DOHH2 (cell line): ENCODE results near the gene PABPC4L.

Experiments
- EZH2phosphoT487 ChIP-seq: fragments of 200-600 bp; sonication (generic); IDR thresholded peaks from 2 replicates; pipeline ENCODE4 v1.6.1; 2017; ENCODE audit warnings: borderline replicate concordance, mild to moderate bottlenecking, antibody characterized with exemption, low read length, moderate library complexity, mixed read lengths
- TF ChIP-seq, protein P1 (sequence below): fragments of 200-600 bp; sonication (generic); IDR thresholded peaks from one replicate; pipeline ENCODE4 v1.5.1; 2014; ENCODE audit warnings: antibody characterized with exemption, mild to moderate bottlenecking, low read depth, low read length; ENCODE audit not compliant: poor library complexity, severe bottlenecking

DNA sequence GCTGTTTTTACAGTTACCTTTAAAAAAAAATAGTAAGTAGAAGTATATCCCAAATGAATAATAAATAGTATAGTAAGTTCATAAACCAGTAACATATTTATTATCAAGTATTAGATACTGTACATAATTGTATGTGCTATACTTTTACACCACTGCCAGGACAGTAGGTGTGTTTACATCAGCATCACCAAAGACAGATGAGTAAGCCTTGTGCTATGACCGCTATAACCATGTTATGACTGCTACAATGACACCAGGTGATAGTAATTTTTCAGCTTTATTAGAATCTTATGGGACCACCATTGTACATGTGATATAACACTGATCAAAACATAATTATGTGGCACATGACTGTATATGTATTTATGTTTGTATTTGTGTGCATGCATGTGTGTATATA, 27.3 kb downstream of the PABPC4L start:
- TF ChIP-seq, protein P1, sequence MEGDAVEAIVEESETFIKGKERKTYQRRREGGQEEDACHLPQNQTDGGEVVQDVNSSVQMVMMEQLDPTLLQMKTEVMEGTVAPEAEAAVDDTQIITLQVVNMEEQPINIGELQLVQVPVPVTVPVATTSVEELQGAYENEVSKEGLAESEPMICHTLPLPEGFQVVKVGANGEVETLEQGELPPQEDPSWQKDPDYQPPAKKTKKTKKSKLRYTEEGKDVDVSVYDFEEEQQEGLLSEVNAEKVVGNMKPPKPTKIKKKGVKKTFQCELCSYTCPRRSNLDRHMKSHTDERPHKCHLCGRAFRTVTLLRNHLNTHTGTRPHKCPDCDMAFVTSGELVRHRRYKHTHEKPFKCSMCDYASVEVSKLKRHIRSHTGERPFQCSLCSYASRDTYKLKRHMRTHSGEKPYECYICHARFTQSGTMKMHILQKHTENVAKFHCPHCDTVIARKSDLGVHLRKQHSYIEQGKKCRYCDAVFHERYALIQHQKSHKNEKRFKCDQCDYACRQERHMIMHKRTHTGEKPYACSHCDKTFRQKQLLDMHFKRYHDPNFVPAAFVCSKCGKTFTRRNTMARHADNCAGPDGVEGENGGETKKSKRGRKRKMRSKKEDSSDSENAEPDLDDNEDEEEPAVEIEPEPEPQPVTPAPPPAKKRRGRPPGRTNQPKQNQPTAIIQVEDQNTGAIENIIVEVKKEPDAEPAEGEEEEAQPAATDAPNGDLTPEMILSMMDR, result no peak
- TF ChIP-seq EZH2phosphoT487, result no peak
